ENCODE results near the gene KMT2D. TPM values are rescaled to one million over a fixed set of nuclear protein-coding genes. Genes with fewer than 3 reads are reported as not detected.

KMT2D gene
- total RNA-seq, 1 donor from 2014 or later, result 106 TPM

DNA sequence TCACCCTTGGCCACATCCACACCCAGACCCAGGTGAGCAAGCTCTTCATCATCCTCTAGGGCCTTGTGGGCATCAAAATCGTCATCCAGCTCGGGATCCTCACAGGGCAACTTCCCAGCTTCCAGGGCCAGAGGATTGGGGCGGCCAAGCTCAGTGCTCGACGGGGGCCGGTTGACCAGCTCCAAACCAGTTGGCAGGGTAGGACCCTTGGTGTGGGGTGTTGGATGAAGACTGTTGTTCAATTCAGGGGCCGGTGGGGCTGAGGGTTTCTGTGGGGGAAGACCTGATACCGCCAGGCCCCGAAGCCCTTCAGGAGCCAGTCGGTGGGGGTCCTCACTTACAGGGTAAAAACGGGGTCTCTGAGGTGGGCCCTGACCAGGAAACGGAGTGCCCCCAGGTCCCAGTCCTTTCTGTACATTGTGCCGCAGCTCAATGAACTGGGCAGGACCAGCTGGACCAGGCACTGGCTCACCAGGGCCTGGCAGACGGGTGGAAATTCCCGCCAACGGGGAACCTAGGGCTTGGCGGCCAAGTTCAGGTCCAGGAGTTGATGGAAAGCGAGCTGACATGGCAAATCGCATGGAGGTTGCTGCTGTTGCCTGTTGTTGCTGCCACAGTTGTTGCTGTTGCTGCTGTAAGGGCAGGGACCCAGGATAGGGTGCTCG, 22.2 kb downstream of the KMT2D start:
- Histone ChIP-seq H3K27me3 (no peaks in the 10 kb centered on the region), H3K27ac (no peak overlapping the region), H3K4me1 (no peaks in the 10 kb centered on the region), H3K36me3 (peaks cover 91 to 96% of the 10 kb centered on the region in 2 donors), H3K4me3 (no peak overlapping the region), H3K9me3 (no peaks in the 10 kb centered on the region)
- TF ChIP-seq, protein P1, sequence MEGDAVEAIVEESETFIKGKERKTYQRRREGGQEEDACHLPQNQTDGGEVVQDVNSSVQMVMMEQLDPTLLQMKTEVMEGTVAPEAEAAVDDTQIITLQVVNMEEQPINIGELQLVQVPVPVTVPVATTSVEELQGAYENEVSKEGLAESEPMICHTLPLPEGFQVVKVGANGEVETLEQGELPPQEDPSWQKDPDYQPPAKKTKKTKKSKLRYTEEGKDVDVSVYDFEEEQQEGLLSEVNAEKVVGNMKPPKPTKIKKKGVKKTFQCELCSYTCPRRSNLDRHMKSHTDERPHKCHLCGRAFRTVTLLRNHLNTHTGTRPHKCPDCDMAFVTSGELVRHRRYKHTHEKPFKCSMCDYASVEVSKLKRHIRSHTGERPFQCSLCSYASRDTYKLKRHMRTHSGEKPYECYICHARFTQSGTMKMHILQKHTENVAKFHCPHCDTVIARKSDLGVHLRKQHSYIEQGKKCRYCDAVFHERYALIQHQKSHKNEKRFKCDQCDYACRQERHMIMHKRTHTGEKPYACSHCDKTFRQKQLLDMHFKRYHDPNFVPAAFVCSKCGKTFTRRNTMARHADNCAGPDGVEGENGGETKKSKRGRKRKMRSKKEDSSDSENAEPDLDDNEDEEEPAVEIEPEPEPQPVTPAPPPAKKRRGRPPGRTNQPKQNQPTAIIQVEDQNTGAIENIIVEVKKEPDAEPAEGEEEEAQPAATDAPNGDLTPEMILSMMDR (IDR thresholded peaks at IDR 0.05), result no peak
- DNase-seq (ENCODE audit: low spot score in 2 of 2), result no peak
- intact Hi-C loops (cut with DNase I), result no loop called here

DNA sequence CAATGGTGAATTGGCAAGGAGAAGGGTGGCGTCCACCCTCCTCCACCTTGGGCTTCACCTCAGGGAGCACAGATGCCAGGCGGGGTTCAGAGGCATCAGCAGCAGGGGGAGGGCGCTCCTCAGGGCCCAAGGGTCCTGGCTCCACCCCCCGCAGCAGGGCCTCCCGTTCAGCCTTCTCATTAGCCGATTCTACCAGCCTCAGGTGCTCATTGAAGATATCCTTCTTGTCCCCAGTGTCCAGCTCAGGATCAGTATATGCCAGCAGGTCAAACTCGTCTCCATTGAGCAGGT, 22.7 kb downstream of the KMT2D start:
- TF ChIP-seq, protein P1 (IDR thresholded peaks at IDR 0.05), result no peak
- intact Hi-C loops (cut with DNase I), result no loop called here
- no peak for DNase-seq (ENCODE audit: low spot score in 2 of 2)
- no peaks in the 10 kb centered on the region for H3K27me3 ChIP-seq
- H3K27ac ChIP-seq, result no peak overlapping the region
- H3K9me3 ChIP-seq, result no peaks in the 10 kb centered on the region
- peaks cover 90 to 96% of the 10 kb centered on the region in 2 donors for H3K36me3 ChIP-seq
- H3K4me3 ChIP-seq, result no peak overlapping the region
- H3K4me1 ChIP-seq, result no peaks in the 10 kb centered on the region

DNA sequence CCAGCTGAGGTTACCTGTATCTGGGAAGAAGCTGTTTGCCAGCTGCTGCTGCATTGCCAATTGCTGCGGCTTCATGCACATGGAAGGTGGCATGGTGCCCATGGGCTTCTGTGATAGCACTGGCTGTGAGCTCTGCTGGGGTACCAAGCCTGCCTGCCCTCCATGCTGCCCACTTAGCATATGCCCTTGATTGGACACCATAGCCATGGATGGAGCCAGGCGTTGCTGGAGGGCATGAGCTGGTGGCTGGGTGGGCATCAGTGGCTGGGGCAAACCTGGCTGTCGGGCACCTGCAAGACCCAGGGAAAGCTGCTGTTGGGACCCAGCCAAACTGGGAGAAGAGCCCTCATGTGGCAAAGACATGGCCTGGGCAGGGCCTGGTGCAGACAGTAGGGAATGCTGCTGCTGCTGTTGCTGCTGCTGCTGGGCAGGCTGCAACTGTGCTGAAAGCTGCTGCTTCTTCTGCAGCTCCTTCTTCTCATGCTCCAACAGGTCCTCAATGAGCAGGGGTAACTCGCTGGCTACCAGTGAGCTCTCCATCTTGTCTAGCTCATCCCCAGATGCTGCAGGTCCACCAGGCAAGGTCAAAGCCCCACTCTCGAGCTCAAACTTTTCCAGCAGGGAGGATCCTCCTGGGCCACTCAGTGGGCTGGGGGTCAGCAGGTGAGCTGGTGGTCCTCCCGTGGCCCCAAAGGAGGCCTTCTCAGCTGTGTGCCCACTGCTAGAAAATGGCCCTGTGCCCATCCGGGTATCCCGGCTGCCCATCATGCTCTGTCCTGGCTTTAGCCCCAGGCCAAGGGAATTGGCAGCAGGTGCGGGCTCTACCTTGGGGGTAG, 23.3 kb downstream of the KMT2D start:
- intact Hi-C loops (cut with DNase I), result no loop called here
- no peaks in the 10 kb centered on the region for H3K9me3 ChIP-seq
- H3K27ac ChIP-seq, result no peak overlapping the region

GRCh38 chr12:49036029-49036428, 24.6 kb downstream of the KMT2D start:
- DNase-seq (ENCODE audit: low spot score in 2 of 2), result no peak
- no peak overlapping the region for H3K4me3 ChIP-seq
- H3K36me3 ChIP-seq, result peaks cover 88 to 95% of the 10 kb centered on the region in 2 donors
- H3K9me3 ChIP-seq, result no peaks in the 10 kb centered on the region
- H3K4me1 ChIP-seq, result no peaks in the 10 kb centered on the region
- intact Hi-C loops (cut with DNase I), result no loop called here
- TF ChIP-seq, protein P1 (IDR thresholded peaks at IDR 0.05), result no peak
- no peaks in the 10 kb centered on the region for H3K27me3 ChIP-seq
- no peak overlapping the region for H3K27ac ChIP-seq

More for the DNA sequence above, 23.3 kb downstream of the KMT2D start:
- Histone ChIP-seq H3K36me3 (peaks cover 90 to 96% of the 10 kb centered on the region in 2 donors), H3K27me3 (no peaks in the 10 kb centered on the region), H3K4me1 (no peaks in the 10 kb centered on the region), H3K4me3 (no peak overlapping the region)
- DNase-seq (ENCODE audit: low spot score in 2 of 2), result no peak
- TF ChIP-seq, protein P1 (IDR thresholded peaks at IDR 0.05), result no peak

DNA sequence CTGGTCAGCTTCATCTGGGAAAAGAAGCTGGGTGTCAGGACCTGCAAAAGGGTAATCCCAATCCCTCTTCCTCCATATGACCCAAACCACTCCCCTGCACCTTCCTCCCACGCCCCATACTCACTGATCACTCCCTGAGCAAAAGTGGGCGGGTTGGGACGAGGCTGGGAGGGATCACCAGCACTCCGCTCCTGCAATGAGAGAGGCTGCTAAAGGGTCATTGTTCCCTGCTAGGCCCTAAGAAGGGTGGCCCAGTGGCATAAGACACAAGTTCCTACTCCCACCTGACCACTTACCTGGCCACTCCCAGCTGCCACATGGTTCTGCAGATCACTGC, 26.3 kb downstream of the KMT2D start:
- no peaks in the 10 kb centered on the region for H3K9me3 ChIP-seq
- H3K4me3 ChIP-seq, result no peak overlapping the region
- H3K4me1 ChIP-seq, result no peaks in the 10 kb centered on the region
- intact Hi-C loops (cut with DNase I), result no loop called here
- peaks cover 71 to 83% of the 10 kb centered on the region in 2 donors for H3K36me3 ChIP-seq
- TF ChIP-seq, protein P1 (IDR thresholded peaks at IDR 0.05), result no peak
- no peak for DNase-seq (ENCODE audit: low spot score in 2 of 2)
- no peaks in the 10 kb centered on the region for H3K27me3 ChIP-seq
- H3K27ac ChIP-seq, result no peak overlapping the region
